GM10847 (cell line): Measurements from ENCODE around the gene LBX2.

ENCODE experiments used
- POLR2A ChIP-seq: IDR thresholded peaks from 2 replicates; pipeline ENCODE4 v1.6.1; 2011; ENCODE audit not compliant: insufficient read length; ENCODE audit errors: extremely low read depth

Gene LBX2

DNA sequence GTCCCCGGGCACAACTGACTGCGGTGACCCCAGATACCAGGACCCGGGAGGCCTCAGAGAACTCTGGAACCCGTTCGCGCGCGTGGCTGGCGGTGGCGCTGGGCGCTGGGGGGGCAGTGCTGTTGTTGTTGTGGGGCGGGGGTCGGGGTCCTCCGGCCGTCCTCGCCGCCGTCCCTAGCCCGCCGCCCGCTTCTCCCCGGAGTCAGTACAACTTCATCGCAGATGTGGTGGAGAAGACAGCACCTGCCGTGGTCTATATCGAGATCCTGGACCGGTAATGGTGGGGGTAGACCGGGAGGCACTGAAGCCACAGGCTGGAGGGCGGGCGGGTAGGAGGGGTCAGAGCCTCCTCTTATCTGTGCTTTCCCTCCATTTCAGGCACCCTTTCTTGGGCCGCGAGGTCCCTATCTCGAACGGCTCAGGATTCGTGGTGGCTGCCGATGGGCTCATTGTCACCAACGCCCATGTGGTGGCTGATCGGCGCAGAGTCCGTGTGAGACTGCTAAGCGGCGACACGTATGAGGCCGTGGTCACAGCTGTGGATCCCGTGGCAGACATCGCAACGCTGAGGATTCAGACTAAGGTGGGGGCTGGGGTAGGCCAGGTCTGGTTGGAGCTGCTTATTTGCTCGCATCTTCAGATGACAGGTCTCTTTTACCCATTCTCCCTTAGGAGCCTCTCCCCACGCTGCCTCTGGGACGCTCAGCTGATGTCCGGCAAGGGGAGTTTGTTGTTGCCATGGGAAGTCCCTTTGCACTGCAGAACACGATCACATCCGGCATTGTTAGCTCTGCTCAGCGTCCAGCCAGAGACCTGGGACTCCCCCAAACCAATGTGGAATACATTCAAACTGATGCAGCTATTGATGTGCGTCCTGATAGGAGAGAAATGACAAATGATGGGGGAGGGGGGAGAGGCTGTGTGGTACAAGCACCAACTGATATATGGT is 31.1 kb upstream of the LBX2 start:
- TF ChIP-seq POLR2A = no peak

DNA sequence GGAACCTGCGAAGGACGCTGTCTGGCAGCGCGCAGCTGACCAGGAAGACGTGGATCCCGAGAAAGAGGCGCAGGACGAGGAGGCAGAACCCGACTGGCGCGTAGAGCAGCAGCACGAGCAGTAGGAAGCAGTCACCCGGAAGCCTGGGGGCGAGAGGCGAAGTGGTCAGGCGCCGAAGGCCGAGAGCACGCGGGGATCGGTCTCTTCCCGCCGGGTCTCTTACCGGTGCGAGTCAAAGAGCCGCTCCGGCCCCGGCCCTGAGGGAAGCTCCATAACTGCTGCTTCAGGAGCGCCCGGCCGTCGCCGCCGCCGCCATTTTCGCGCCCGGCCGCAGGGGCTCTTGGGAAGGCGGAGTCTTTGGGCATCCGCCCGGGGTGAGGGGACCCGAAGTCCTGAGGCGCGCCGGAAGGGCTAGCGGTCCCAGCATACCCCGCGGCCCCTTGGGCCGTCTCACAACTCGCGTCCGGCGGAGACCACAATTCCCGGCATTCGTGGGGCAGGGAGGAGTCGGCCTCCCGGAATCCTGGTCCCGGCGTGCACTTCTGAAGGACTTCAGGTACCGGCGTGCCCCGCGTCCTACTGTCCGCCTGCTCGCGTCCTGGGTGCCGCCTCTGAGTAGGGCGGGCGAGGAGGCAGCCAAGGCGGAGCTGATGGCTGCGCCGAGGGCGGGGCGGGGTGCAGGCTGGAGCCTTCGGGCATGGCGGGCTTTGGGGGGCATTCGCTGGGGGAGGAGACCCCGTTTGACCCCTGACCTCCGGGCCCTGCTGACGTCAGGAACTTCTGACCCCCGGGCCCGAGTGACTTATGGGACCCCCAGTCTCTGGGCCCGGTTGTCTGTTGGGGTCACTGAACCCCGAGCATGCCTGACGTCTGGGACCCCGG is 30.2 kb upstream of the LBX2 start, which contains the start of the genes AUP1 and HTRA2:
TSS of gene AUP1 (minus strand) at position 350 of the 882 bp plus-strand sequence. CDS start at position 273, 77 bp downstream.
TSS of gene HTRA2 (plus strand) at position 577 of the 882 bp plus-strand sequence. CDS start at position 651, 74 bp downstream.
- peak; percentile 89 for TF ChIP-seq POLR2A

DNA sequence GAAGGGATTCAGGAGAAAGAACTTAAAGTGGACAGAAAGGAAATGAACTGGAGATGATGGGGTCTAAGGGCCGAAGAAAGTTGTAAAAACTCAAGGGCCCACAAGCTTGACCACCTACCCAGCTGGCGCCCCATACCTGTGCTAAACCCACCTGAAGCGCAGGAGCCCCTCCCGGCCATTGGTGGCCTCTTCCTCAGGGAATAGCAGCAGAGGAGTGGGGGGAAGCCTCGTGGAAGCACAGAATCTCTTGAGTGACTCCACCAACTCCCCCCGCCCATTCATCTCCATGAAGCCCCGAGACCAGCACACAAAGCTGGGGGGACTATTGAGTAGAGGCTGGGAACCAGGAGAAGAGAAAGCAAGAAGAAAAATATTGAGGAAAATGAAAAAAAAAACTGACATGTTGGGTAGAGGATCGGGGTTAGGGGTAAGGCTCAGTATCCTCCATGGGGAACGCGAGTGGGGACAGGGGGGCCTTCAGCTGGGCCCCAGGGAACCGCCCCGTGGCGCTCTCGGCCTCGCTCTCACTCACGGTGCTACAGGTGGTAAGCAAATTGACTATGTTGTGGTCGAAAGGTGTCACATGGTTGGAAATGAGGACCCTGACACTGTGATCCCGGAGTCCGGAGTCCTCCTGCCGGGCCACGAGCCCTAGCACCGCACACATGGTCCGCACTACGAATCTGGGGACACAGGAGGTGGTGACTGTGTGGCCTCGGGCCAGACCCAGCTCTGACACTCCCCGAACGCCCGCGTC is 29.4 kb upstream of the LBX2 start:
- no peak for TF ChIP-seq POLR2A

DNA sequence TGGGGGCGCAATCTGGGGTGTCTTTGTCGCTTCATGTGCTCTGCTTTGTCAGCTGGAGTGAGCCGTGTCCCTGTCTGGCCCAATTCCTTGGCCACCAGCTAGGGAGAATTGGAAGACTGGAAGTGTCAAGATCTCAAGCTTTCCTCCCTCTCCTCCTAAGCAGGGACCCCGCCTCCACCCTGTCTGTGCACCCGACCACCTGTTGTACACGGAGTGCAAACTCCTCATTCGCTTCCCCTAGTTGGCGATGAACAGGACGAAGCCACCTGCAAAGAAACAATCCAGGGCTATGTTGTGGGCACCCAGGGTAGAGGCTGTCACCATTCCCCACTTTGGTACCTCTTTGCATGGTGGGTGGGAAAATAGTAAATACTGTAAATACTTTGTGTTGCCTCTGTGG is 28.3 kb upstream of the LBX2 start:
- no peak for TF ChIP-seq POLR2A

DNA sequence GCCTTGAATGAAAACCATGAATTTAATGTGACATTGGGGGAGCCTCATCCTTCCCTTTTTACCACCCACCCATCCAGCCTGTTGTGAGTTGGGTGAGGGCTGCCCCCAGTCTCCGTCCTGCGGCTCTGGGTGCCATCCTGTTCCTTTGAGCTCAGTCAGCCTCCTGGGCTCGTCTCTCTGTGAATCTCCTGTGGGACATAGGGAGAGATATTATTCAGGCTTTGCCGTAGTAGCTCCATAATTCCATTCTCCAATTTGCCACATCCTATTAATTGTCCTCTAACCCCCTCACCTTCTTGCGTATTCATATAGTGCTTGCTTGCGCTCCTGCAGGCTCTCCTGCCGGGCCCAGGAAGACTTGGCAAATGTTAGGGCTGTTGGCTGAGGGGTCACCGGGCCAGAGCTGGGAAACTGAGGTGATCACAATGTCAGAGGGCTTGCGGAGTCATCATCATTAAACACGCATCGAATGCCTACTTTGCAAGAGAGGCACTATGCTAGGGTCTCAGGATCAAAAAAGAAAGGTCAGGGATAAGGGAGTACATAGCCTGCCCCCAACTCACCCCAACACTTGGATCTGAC is 27.3 kb upstream of the LBX2 start:
- no peak for TF ChIP-seq POLR2A

DNA sequence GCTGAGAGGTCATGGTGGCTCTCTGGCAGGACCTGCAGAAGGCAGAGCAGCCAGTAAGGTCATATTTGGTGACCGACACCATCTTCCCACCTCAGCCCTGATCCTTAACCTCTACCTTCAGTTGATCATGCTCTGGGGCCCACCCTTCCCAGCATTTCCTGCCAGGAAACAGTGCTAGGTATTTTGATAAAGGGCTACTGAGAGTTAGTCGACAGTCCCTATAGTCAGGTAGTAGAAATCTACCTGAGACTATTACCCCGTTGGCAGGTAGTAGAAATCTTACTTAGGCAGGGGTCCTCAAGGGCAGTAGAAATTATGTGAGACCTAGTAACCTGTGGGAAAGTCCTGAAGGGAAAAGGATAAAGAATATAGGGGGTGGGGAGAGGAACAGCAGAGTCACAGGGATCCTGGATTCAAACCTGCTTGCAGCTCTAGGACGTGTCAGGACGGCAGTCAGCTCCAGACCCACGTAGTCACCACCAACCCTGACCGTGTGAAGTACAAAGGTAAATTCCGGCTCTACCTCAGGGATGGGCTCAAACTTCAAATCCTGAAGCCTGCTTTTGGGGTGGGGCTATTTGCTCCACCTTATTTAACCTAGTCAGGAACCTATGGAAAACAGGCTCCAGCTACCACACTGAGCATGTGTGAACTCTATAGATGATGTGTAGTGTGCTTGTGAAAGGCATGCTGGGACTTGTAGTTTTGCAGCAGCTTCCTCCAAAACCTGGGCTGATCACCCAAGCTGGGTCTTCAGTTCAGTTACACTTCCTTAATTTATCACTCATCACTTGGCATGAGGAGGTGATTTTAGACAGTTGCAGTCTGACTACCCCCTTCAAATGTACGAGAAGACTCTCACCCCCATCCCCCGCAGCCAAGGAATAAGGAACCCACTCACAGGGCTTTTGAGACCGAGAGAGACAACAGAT is 26.6 kb upstream of the LBX2 start, which contains the start of gene DQX1:
TSS of gene DQX1 (minus strand) at position 515 of the 932 bp plus-strand sequence. CDS start at position 13, 502 bp downstream.
- no peak for TF ChIP-seq POLR2A

DNA sequence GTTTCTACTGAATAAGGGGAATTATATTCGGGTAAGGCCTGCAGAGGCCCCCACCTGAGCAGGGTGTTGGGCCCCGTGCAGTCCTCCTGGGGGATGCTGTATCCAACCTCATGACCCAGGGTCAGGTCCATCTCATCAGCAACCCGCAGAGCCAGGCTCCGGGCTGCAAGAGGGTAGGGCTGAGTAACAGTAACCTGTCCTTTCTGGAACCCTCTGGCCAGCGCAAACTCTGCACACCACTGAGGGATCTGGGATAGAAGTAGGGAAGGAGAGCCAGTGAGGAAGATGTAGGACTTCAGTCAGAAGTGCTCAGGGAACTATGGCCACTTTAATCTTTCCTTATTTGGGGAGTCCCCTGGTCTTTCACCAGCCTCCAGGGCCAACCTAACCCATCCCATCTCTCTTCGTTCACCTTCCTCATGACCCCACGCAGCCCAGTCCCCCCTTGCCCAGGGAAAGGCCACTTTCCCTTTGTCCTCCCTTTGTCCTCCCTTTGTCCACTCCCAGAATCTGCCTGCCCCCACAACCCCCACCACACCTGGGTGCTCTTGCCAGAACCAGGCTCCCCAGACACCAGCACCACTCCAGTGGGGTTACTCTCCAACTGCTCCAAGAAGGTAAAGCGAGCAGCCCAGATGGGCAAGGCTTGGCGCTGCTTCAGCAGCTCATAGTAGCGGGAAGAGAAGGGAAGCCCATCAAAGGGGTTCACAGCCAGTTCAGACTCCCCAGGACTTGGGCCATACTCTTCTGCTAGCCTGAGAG is 25.7 kb upstream of the LBX2 start:
- no peak for TF ChIP-seq POLR2A

DNA sequence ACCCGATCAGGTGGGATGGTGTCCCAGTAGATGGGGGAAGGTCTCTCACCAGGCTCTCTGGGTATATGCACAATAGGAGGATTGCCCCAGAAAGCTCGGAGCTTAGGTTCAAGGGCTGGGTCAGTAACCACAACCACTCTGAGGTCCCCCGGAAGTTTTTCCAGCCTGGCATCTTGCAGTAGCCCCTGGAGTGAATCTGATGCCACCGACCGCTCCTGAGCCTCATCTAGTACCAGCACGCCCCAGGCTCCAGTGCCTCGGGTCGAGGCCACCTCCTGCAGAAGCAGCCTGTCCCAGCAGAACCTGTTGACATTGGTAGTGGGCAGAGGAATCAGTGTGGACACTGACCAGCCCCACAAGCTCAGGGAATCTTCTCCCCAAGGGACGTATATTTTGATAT is 24.6 kb upstream of the LBX2 start:
- no peak for TF ChIP-seq POLR2A

DNA sequence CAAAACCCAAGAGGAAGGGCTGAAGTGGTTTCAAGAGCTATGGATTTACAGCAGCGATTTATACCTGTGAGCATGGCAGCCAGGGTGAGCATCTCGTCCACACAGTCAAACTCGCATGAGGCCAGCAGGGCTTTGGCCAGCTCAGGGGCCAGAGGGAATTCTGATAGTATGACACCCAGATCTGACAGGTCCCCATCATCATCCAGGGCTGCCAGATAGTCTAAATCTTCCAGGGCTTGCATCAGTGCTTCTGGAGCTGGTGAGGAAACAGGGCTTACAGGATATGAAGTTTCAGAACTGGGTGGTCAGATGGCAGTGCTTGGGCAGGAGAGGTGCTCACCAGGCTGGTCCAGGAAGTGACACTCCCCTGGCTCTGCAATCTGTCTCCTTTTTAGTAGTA is 23.1 kb upstream of the LBX2 start:
- TF ChIP-seq POLR2A = no peak

DNA sequence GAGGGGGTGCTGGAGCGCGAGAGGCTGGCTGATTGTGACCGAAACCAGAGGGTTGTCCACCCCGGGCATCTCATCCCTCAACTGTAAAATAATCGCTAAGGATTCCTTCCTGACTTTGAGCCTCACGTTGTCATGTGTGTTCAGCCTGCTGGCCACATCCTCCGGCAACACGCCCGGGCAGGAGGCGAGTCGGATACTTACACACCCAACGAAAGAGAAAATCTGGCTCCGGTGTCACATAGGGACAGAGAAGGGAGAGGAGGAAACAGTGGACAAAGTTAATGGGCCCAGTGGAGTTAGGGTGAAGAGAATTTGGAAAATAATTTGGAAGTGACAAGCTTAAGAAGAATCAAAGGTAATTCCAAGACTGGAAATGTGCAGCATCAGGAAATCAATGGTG is 17.2 kb upstream of the LBX2 start:
- no peak for TF ChIP-seq POLR2A

DNA sequence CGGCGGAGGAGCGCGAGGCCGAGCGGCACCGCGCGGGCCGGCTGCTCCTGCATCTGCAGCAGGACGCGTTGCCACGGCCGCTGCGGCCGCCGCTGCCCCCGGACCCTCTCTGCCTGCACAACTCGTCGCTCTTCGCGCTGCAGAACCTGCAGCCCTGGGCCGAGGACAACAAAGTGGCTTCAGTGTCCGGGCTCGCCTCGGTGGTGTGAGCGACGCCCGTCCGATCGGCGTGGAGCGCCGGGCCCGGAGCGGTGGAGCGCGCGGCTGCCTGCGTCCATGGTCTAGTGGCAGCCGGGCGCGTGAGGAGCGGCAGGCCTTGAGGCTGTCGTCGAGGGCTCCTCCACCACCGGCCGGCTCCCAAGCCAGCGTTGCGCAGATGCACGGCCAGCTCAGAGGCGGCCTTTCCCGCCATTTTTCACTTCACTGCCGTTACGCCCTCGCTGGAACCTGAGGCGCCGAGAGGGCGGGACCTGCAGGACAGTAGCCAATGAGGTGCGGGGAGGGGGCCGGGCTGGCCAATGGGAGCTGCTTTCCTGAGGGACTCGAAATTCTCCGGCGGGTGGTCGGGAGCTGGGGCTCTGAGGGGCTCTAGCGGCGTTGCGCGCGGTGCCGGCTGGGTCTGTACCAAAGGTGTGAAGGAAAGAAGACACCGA is 16.7 kb upstream of the LBX2 start:
- no peak for TF ChIP-seq POLR2A

DNA sequence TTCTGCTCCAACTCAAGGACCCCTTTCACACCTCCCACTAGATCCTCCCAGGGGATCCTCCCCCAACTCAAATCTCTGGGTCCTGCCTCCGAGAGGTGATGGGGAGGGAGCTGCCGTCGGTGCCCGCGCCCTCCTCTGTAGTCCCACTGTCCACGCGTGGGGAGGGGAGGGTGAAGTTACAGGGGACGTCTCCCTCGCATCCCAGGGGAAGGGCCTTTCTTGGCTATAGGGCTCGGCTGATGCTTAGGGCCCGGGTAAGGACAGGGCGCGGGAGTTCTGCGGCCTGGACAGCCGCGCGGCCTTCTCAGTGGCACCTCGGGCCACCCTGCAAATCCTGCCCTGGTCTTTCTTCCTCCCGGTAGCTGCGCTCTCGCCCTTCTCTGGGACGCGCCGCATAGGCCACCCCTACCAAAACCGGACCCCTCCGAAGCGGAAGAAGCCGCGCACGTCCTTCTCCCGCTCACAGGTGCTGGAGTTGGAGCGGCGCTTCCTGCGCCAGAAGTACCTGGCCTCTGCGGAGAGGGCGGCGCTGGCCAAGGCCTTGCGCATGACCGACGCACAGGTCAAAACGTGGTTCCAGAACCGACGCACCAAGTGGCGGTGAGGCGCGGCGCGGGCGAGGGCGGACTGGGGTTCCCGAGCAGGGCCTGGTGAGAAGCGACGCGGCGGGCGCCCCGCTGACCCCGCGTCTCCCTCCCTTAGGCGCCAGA is 16.0 kb upstream of the LBX2 start:
- TF ChIP-seq POLR2A = no peak
